K562 (cell line): ENCODE measurements around the gene NDUFA7. TPM values are rescaled to one million over a fixed set of nuclear protein-coding genes. Genes with fewer than 3 reads are reported as not detected.

ENCODE experiments used
- BRF1 ChIP-seq: IDR thresholded peaks from 3 replicates; pipeline ENCODE4 v1.6.1; 2011; ENCODE audit warnings: borderline replicate concordance, mild to moderate bottlenecking; ENCODE audit not compliant: insufficient read length; ENCODE audit errors: extremely low read depth
- CREB3 ChIP-seq: fragments of 450-650 bp; conservative IDR thresholded peaks from 2 replicates; pipeline ENCODE4 v1.6.1; 2016; ENCODE audit warnings: missing genetic modification characterization, low read depth, mild to moderate bottlenecking, missing compliant biosample characterization, moderate library complexity
- FOXP4 ChIP-seq: sonication (generic); formaldehyde crosslinking; IDR thresholded peaks from 2 replicates; pipeline ENCODE4 v1.8.0; 2022; ENCODE audit warnings: mild to moderate bottlenecking, missing genetic modification reagents, borderline replicate concordance
- NCOA4 ChIP-seq: fragments of 450-650 bp; IDR thresholded peaks from 2 replicates; pipeline ENCODE4 v1.6.1; 2018; ENCODE audit warnings: mild to moderate bottlenecking; ENCODE audit not compliant: partially characterized antibody
- STAT5A ChIP-seq: IDR thresholded peaks from 2 replicates; pipeline ENCODE4 v1.6.1; 2012; ENCODE audit warnings: low read length, inconsistent platforms, borderline replicate concordance
- ZNF197 ChIP-seq: fragments of 200-800 bp; sonication (Bioruptor generic); IDR thresholded peaks from 2 replicates; pipeline ENCODE4 v1.6.1; 2016; ENCODE audit warnings: low read depth, missing genetic modification characterization, missing compliant biosample characterization
- ZNF280A ChIP-seq: fragments of 450-650 bp; IDR thresholded peaks from 2 replicates; pipeline ENCODE4 v1.6.1; 2018; ENCODE audit warnings: mild to moderate bottlenecking, low read depth; ENCODE audit not compliant: partially characterized antibody
- polyA plus RNA-seq, 8 experiments: library from polyadenylated mRNA; depleted of rRNA in 4 of 8; stranded (reverse) in 5 of 8; unstranded in 3 of 8; fragments of >200 nt; fragmentation: Nextera tagmentation in 2 of 8; fragmentation: Illumina TruSeq in 1 of 8; extraction: Ambion mirVana in 2 of 8; extraction: Trizol in 1 of 8; gene quantifications; 2 replicates each; pipeline versions ENCODE4 v1.2.1 to v1.2.3, GENCODE V29; 2011 to 2014; ENCODE audit warnings: inconsistent platforms in 1 of 8, missing spikeins in 1 of 8
- total RNA-seq, 7 experiments: library from RNA; depleted of rRNA in 6 of 7; stranded (reverse); fragments of >200 nt in 6 of 7; fragmentation: Illumina TruSeq in 2 of 7; extraction: Trizol in 2 of 7; gene quantifications; 2 replicates each; pipeline versions ENCODE4 v1.2.1 to v1.2.3, GENCODE V29; 2011 to 2021; ENCODE audit warnings: low replicate concordance in 1 of 7

The NDUFA7 gene
- total and polyA plus RNA-seq, 9 of the 15 experiments (the other 6 are each of a cell fraction or from before 2014, with no cell fraction given): 70.8 to 348 (median 142) TPM

GRCh38 chr19:8262431-8262830, 58.7 kb downstream of the NDUFA7 start (continued):
- no peak for TF ChIP-seq ZNF280A
- no peak for TF ChIP-seq NCOA4
- TF ChIP-seq FOXP4: no peak
- TF ChIP-seq CREB3 (tag): no peak
- no peak for TF ChIP-seq BRF1
- no peak for TF ChIP-seq STAT5A
- TF ChIP-seq ZNF197: no peak
